Raji (cell line): ENCODE results near the gene CEBPG.

ENCODE experiments used
- POLR2A ChIP-seq: IDR thresholded peaks from 2 replicates; pipeline ENCODE4 v1.6.1; 2011; ENCODE audit warnings: low read depth, low read length, control low read depth; ENCODE audit not compliant: insufficient read depth

CEBPG gene

GRCh38 chr19:33404506-33405253 lies 31.2 kb downstream of the CEBPG start:
- no peak for TF ChIP-seq POLR2A

- TF ChIP-seq POLR2A: no peak
Observed at GRCh38 chr19:33405254-33405552, 31.7 kb downstream of the CEBPG start.

GRCh38 chr19:33405553-33406461 lies 32.3 kb downstream of the CEBPG start:
- no peak for TF ChIP-seq POLR2A

- TF ChIP-seq POLR2A: no peak
Observed at GRCh38 chr19:33406521-33407139, 33.1 kb downstream of the CEBPG start.

GRCh38 chr19:33407140-33407551 lies 33.6 kb downstream of the CEBPG start:
- no peak for TF ChIP-seq POLR2A

- TF ChIP-seq POLR2A: no peak
Observed at GRCh38 chr19:33407716-33408115, 34.2 kb downstream of the CEBPG start.

- no peak for TF ChIP-seq POLR2A
Observed at GRCh38 chr19:33408116-33408515, 34.6 kb downstream of the CEBPG start.

GRCh38 chr19:33408538-33409434 lies 35.3 kb downstream of the CEBPG start:
- TF ChIP-seq POLR2A: no peak

- no peak for TF ChIP-seq POLR2A
Observed at GRCh38 chr19:33409906-33410685, 36.6 kb downstream of the CEBPG start.

GRCh38 chr19:33410915-33411401 lies 37.4 kb downstream of the CEBPG start:
- TF ChIP-seq POLR2A: no peak

- TF ChIP-seq POLR2A: no peak
Observed at GRCh38 chr19:33411621-33412180, 38.2 kb downstream of the CEBPG start.

GRCh38 chr19:33412601-33413425 lies 39.3 kb downstream of the CEBPG start:
- no peak for TF ChIP-seq POLR2A

- TF ChIP-seq POLR2A: no peak
Observed at GRCh38 chr19:33413426-33413725, 39.9 kb downstream of the CEBPG start.

GRCh38 chr19:33413868-33414666 lies 40.6 kb downstream of the CEBPG start:
- no peak for TF ChIP-seq POLR2A
